NCI-H128 (cell line): ENCODE data around the gene ADGRE1.

ENCODE experiments used
- DNase-seq: peaks from one replicate; lab custom pipeline; 2025; ENCODE audit not compliant: unreplicated experiment; lab: John Stamatoyannopoulos, UW

The ADGRE1 gene

DNA sequence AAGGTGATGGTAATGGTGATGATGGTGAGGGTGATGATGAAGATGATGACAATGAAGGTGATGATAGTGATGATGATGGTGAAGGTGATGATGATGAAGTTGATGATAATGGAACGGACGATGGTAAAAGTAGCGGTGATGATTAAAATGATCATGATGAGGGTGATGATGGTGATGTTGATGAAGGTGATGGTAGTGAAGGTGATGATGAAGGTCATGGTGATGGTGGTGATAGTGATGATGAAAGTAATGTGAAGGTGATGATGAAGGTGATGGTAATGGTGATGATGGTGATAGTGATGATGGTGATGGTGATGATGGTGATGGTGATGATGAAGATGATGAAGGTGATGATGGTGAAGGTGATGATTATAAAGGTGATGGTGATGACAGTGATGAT is 67.7 kb downstream of the ADGRE1 start:
- DNase-seq: no peak

DNA sequence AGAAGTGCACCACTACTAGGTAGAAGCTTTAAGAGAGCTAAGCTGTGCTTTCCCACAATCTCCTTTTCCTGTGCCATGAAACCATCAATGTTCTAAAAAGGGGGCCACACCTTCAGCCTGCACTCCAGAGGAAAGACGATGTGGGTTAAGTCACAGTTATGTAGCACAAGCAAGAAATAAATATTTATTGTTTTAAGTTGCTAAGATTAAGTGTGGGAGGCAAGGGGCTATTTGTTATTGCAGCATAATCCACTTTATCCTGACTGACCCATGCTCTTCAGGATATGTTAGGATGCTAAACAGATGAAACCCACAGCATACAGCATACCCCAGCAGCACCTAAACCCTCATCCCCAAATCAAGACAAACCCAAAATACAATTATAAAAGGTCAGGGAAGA is 69.2 kb downstream of the ADGRE1 start:
- no peak for DNase-seq

DNA sequence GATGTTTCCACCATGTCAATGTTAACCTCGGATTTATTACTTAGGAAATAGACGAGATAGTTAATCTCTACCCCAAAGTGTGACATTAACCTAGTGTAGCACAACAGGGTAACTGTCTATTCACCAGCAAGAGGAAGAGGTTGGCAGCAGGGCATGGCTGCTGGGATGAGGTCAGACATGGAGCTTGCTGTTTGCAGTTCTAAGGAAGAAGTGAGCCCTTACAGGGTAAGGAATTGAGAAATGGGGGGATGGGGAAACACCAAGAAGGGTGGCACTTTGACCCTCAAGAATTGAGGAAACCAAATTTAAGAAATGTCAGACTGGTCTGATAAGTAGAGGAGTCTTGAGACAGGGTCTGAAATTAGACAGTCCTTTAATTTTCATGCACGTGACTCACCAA is 71.4 kb downstream of the ADGRE1 start:
- DNase-seq: no peak

DNA sequence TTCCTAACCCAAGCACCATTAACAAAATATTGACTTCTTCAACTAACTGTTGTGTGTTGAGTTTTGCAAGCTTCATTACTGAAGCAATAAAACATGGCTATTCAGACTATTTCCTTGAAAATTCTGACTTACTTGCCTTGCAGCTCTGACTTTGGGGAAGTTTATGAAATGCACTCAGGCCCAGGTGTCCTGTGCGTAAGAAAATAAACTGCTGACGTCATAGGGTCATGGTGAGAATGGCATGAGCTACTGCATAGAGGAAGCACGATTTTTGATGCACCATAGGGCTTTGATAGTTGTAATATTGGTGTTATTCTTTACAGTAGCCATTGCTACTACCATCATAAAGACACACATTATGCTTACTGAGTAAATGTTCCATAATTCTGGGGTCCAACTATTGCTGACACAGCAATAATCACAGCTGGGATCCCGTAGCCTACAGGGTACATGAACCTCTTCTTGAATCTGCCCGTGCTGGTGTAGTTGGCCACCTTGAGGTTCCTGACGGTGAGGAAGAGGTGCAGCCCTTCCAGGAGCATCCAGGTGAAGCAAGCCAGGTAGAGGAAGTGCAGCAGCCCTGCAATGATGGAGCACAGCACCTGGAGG is 76.0 kb downstream of the ADGRE1 start:
- no peak for DNase-seq

DNA sequence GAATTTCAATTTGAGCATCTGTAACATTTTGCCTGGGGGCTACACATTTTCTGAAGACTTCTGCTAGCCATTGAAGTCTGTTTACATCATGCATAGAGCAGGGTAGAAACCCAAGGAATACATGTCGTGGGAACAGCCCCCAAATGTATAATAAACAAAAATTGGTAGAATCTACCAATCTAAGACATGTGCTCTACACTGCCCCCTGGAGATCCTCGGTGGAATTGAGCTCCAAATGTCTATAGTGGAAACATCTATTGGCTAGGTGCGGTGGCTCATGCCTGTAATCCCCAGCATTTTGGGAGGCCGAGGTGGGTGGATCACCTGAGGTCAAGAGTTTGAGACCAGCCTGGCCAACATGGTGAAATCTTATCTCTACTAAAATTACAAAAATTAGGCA is 76.6 kb downstream of the ADGRE1 start:
- DNase-seq: no peak

DNA sequence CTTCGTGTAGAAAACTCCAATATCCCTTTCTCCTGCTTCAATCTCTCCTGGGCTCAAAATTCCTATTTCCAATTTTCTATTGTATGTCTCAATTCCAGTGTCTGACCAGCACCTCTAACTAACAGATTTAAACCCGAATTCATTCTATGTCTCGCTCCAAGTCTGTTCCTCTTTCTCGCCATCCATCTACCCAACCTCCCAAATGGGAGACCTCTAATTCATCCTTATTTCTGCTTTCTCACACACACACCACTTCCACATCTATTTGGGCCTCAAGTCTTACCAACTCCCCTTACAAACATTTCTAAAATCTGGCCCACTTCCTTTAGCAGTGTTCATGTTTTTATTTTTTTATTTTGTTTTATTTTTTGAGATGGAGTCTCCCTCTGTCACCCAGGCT is 80.6 kb downstream of the ADGRE1 start:
- DNase-seq: no peak

DNA sequence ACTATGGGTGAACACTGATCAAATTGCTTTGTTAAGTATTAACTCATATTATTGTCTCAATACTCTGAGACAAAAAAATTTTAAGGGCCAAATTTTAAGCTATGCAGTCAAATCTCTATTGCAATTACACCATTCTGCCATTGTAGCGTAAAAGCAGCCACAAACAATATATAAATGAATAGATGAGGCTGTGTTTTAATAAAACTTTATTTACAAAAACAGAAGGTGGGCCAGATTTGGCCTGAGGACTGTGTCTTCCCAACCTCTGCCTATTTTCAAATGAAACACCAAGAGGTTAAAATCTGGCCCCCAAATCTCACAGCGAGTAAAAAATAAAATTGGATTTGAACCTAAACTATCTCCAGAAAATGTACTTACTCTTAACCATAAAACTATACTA is 82.1 kb downstream of the ADGRE1 start:
- no peak for DNase-seq

DNA sequence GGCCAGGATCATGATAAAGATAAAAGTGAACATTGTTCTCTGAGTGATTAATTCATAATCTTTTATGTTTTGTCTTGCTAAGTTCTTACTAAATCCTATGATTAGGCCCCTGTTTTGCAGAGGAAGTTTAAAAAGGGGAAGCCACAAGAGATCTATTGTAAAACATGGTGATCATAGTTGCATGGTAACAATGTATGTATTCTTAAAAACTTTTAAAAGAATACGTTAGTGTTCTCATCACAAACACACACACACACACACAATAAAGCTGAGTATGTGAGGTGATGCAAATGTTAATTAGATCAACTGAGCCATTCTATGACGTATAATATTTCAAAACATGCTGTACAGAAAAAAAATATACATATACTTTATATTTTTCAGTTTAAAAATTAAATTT is 82.6 kb downstream of the ADGRE1 start:
- no peak for DNase-seq

DNA sequence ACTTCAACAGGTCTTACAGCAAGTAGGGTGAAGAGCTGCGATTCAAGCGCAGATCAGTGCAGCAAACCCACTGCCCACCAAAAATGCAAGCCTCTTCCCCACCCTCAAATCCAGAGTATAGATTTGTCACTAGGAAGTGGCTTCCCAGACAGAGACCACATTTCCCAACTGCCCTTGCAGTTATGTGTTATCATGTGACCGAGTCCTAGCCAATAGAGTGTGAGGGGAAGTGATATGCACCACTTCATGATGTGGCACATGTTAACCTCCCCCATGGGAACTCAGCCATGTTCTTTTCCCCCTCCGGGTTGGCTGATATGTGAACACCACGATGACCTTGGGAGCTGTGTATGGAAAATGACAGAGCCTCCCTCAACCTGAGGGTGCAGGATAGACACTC is 83.1 kb downstream of the ADGRE1 start:
- DNase-seq: no peak

DNA sequence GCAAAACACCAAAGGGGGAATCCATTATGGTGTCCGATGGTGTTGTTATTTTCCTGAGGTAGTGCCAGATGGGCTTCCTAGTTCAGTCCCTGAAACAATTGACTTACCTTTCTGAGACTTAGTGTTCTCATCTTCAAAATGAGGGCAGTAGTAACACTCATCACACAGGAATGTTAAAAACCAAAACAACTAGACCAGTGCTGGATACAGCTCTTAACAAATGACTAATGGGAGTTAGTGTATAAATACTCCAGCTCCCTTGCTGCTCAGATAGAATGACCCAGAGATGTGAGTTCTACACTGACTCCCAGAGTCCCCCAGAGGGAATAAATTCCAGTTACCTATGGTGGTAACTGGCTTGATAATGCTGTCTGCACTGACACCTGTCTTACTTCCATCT is 84.0 kb downstream of the ADGRE1 start:
- DNase-seq: no peak

DNA sequence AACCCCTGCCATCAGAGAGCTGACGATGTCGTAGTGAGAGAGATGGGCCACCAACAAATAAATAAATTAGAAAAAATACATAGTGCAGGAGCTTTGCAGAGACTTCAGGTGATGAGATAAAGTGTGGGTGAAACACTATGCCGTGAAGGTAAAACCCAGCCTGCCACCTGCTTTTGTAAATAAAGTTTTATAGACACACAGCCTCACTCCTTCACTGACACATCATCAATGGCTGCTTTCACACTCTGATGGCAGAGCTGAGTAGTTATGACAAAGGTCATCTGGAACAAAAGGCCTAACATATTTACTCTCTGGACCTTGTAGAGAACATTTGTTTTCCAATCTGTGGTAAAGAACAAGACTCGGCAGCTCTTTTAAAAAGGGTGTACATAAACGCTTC is 88.8 kb downstream of the ADGRE1 start:
- no peak for DNase-seq

DNA sequence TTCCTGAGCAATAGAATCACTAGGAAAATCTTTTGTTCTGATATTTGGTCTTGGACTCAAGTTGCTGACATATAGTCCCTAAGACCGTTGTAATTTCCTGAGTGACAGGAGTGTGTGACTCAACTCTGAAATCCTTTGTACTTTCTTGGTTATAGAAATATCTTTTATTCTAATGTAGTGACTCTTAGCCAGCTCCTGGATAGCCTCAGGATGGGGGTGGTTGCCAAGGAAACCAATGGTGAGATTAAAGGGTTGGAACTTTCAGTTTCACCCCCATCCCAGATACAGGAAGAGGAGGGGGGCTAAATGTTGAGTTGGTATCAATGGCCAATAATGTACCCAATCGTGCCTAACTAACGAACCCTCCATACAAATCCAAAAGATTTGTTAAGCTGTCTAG is 92.0 kb downstream of the ADGRE1 start:
- no peak for DNase-seq

DNA sequence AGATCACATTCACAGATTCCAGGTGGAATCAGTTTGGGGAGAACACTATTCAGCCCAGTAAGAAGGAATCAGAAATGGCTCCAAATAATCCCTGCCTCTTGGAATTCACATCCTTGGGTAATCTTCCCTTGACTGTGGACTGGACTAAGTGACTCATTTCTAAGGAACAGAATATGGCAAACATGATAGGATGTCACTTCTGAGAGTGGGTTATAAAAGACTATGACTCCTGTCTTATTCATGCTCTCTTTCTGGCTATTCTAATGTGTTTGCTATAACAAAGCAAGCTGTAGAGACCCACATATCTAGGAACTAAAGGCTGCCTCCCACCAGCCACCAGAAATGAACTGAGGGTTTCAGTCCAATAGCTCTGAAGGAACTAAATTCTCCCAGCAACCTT is 96.1 kb downstream of the ADGRE1 start:
- DNase-seq: no peak

DNA sequence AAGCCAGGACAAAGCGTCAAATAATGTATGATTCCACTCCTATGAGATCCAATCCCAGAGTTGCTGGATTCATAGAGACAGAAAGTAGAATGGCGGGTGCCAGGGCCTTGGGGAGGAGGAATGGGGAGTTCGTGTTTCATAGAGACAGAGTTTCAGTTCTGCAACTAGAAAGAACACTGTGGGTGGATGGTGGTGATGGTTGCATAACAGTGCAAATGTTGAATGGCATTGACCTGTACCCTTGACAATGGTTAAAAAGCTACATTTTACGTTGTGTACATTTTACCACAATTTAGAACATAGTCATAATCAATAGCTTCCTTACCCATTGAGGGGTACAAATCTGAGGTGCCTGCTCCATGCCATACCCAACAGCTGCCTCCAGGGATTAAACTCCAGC is 100.5 kb downstream of the ADGRE1 start:
- no peak for DNase-seq

DNA sequence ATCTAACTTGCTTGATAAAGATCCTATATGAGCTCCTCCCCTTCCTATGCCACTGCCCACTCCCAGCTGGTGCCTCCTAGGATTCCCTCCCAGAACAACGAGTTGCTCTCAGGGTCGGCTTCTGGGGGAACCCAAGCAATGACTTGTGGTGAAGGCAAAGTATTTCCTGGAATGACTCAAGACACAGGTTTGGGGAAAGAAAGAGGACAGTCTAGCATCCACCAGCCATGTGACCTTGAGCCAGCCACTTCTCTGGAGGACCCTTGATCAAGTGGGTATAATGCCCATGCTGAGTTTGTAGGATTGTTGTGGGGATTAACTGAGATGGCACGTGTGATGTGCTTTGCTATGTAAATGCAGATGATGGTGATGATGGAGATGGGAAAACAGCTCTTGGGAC is 100.9 kb downstream of the ADGRE1 start:
- no peak for DNase-seq
